HK-2 (cell line): ENCODE measurements around the gene NLGN1.
A peak's percentile ranks its signal among the peaks of the same experiment; 100 is the strongest.

Source experiments
- DNase-seq: peaks from one replicate; pipeline ENCODE4 v3.0.0-alpha.2; 2018; ENCODE audit not compliant: unreplicated experiment

The NLGN1 gene

GRCh38 chr3:173977747-173978146, 580.2 kb downstream of the NLGN1 start:
- no peak for DNase-seq

GRCh38 chr3:173983343-173983742, 585.8 kb downstream of the NLGN1 start:
- peak; percentile 4 for DNase-seq

- DNase-seq, result no peak
These were observed 589.4 kb downstream of the NLGN1 start for GRCh38 chr3:173986861-173987410.

GRCh38 chr3:173988909-173989308, 591.4 kb downstream of the NLGN1 start:
- DNase-seq, result no peak

GRCh38 chr3:173992416-173992815, 594.9 kb downstream of the NLGN1 start:
- no peak for DNase-seq

- DNase-seq, result no peak
These were observed 595.8 kb downstream of the NLGN1 start for GRCh38 chr3:173993299-173993698.

GRCh38 chr3:174000675-174001074, 603.1 kb downstream of the NLGN1 start:
- DNase-seq, result no peak

- DNase-seq, result no peak
These were observed 605.0 kb downstream of the NLGN1 start for GRCh38 chr3:174002543-174002942.

- DNase-seq, result no peak
These were observed 613.4 kb downstream of the NLGN1 start for GRCh38 chr3:174010907-174011306.

- no peak for DNase-seq
These were observed 618.6 kb downstream of the NLGN1 start for GRCh38 chr3:174016186-174016585.

GRCh38 chr3:174020156-174020555, 622.6 kb downstream of the NLGN1 start:
- DNase-seq, result no peak

- no peak for DNase-seq
These were observed 625.9 kb downstream of the NLGN1 start for GRCh38 chr3:174023421-174023820.

- no peak for DNase-seq
These were observed 631.1 kb downstream of the NLGN1 start for GRCh38 chr3:174028673-174029072.

GRCh38 chr3:174035328-174035886, 637.9 kb downstream of the NLGN1 start:
- DNase-seq, result no peak

- no peak for DNase-seq
These were observed 648.8 kb downstream of the NLGN1 start for GRCh38 chr3:174046311-174046710.

- no peak for DNase-seq
These were observed 651.9 kb downstream of the NLGN1 start for GRCh38 chr3:174049472-174049871.

- no peak for DNase-seq
These were observed 653.6 kb downstream of the NLGN1 start for GRCh38 chr3:174051191-174051590.

- no peak for DNase-seq
These were observed 661.3 kb downstream of the NLGN1 start for GRCh38 chr3:174058804-174059203.

- no peak for DNase-seq
These were observed 662.9 kb downstream of the NLGN1 start for GRCh38 chr3:174060431-174060830.

GRCh38 chr3:174061162-174061561, 663.6 kb downstream of the NLGN1 start:
- no peak for DNase-seq

- DNase-seq, result no peak
These were observed 664.2 kb downstream of the NLGN1 start for GRCh38 chr3:174061731-174062130.

GRCh38 chr3:174062923-174063322, 665.4 kb downstream of the NLGN1 start:
- no peak for DNase-seq

- no peak for DNase-seq
These were observed 670.5 kb downstream of the NLGN1 start for GRCh38 chr3:174068035-174068434.

GRCh38 chr3:174072675-174073074, 675.1 kb downstream of the NLGN1 start:
- no peak for DNase-seq
